Adrenal gland (tissue), 12 donors: ENCODE data around the gene UBA52. TPM values are rescaled to one million over a fixed set of nuclear protein-coding genes. Genes with fewer than 3 reads are reported as not detected.

Experiments
- DNase-seq, 7 donors: peaks; one replicate each; pipeline ENCODE4 v3.0.0-alpha.2; 2019 to 2020
- H3K27ac ChIP-seq, 5 donors: fragments of 200-600 bp; sonication (generic) in 4 of 5; 1 replicate in 3 of 5; 2 replicates in 2 of 5; pipeline versions ENCODE4 v1.5.1 to v1.8.0; 2016 to 2020; ENCODE audit warnings: mild to moderate bottlenecking in 1 of 5
- H3K27me3 ChIP-seq: fragments of 200-600 bp; 2 replicates; pipeline ENCODE4 v1.8.0; 2021
- H3K36me3 ChIP-seq, 2 donors: fragments of 200-600 bp; replicated peaks in 1 of 2; 1 replicate in 1 of 2; 2 replicates in 1 of 2; pipeline versions ENCODE4 v1.5.1 to v1.8.0; 2018 to 2022
- H3K4me1 ChIP-seq, 2 donors: fragments of 200-600 bp; replicated peaks in 1 of 2; 1 replicate in 1 of 2; 2 replicates in 1 of 2; pipeline versions ENCODE4 v1.5.1 to v1.8.0; 2018 to 2021
- H3K4me3 ChIP-seq, 4 donors: fragments of 200-600 bp; sonication (generic) in 3 of 4; one replicate each; pipeline ENCODE4 v1.5.1; 2016 to 2018
- H3K9me3 ChIP-seq, 3 donors: fragments of 200-600 bp; sonication (generic) in 1 of 3; replicated peaks in 1 of 3; 1 replicate in 2 of 3; 2 replicates in 1 of 3; pipeline versions ENCODE4 v1.5.1 to v1.8.0; 2016 to 2021
- POLR2A ChIP-seq, 2 donors: fragments of 450-650 bp; IDR thresholded peaks; one replicate each; pipeline ENCODE4 v1.6.1; 2017; ENCODE audit warnings: antibody characterized with exemption in 2 of 2, mild to moderate bottlenecking in 2 of 2, moderate library complexity in 1 of 2
- WGBS, 4 donors: extraction: QIAGEN DNeasy Blood & Tissue Kit in 2 of 4; methylation state at CpG; one replicate each; pipeline versions ENCODE4 v1.1.5 to v1.1.7; 2013 to 2017; 5-methylcytosine and 5-hydroxymethylcytosine counted together
- intact Hi-C, 2 donors: fragments of 100-400 bp; cut with DNase I; formaldehyde crosslinking; loops; one replicate each; pipeline versions ENCODE4 v1.14.1 to v1.15.0; 2022 to 2023
- polyA plus RNA-seq, 3 donors: library from polyadenylated mRNA; stranded (reverse); fragments of 200-250 nt in 2 of 3; fragments of 350-450 nt in 1 of 3; fragmentation: Illumina TruSeq in 1 of 3; extraction: RNeasy Lipid Tissue Mini Kit (QIAGEN cat#74804) in 1 of 3; gene quantifications; one replicate each; pipeline ENCODE4 v1.2.3, GENCODE V29; 2013 to 2014
- total RNA-seq, 9 donors: library from RNA; depleted of rRNA in 4 of 9; stranded (reverse); fragments of >200 nt in 4 of 9; fragments of 120-200 nt in 1 of 9; fragmentation: NEBNext Ultra II Directional in 1 of 9; extraction: Animal tissue kit (Norgen Biotek cat#: 25700) in 1 of 9; gene quantifications; one replicate each; pipeline versions ENCODE4 v1.1.0 to v1.2.4, GENCODE V29; 2013 to 2023
- TF ChIP-seq, protein P1 (sequence below), 6 experiments: fragments of 450-650 bp in 4 of 6; fragments of 200-600 bp in 2 of 6; sonication (generic) in 1 of 6; IDR thresholded peaks; 1 replicate in 5 of 6; 2 replicates in 1 of 6; pipeline versions ENCODE4 v1.5.1 to v1.8.0; 2016 to 2021; ENCODE audit warnings: antibody characterized with exemption in 6 of 6, mild to moderate bottlenecking in 2 of 6, moderate library complexity in 1 of 6
- donor health status: healthy with polysubstance abuse.
- donor health status: Bipolar disorder and iron deficiency.
- donor health status: DM: yes; HTN: yes; CAD: no.
- donor health status: DM: no; HTN: no; CAD: no.
- donor health status: DM: no; HTN: no; CAD: no.
- donor health status: DM: yes; HTN: yes; CAD: no.

The UBA52 gene
- total and polyA plus RNA-seq, 12 donors, result 781 to 1,900 (median 1,042) TPM

GRCh38 chr19:18618236-18618635, 46.6 kb downstream of the UBA52 start:
- DNase-seq, result no peak
- no peaks in the 10 kb centered on the region for H3K4me1 ChIP-seq
- H3K9me3 ChIP-seq, result no peaks in the 10 kb centered on the region
- no peak overlapping the region for H3K27ac ChIP-seq
- intact Hi-C loops, result no loop called here
- no peaks in the 10 kb centered on the region for H3K36me3 ChIP-seq
- WGBS, 4 donors, result 85 to 93% (median 91%) methylated on average over 4 to 13 of the region's 13 CpGs
- TF ChIP-seq, protein P1, sequence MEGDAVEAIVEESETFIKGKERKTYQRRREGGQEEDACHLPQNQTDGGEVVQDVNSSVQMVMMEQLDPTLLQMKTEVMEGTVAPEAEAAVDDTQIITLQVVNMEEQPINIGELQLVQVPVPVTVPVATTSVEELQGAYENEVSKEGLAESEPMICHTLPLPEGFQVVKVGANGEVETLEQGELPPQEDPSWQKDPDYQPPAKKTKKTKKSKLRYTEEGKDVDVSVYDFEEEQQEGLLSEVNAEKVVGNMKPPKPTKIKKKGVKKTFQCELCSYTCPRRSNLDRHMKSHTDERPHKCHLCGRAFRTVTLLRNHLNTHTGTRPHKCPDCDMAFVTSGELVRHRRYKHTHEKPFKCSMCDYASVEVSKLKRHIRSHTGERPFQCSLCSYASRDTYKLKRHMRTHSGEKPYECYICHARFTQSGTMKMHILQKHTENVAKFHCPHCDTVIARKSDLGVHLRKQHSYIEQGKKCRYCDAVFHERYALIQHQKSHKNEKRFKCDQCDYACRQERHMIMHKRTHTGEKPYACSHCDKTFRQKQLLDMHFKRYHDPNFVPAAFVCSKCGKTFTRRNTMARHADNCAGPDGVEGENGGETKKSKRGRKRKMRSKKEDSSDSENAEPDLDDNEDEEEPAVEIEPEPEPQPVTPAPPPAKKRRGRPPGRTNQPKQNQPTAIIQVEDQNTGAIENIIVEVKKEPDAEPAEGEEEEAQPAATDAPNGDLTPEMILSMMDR (IDR thresholded peaks at IDR 0.05), result no peak
- no peak for TF ChIP-seq POLR2A (IDR thresholded peaks at IDR 0.05)
- no peak overlapping the region for H3K4me3 ChIP-seq
- H3K27me3 ChIP-seq, result peaks cover 18% of the 10 kb centered on the region

DNA sequence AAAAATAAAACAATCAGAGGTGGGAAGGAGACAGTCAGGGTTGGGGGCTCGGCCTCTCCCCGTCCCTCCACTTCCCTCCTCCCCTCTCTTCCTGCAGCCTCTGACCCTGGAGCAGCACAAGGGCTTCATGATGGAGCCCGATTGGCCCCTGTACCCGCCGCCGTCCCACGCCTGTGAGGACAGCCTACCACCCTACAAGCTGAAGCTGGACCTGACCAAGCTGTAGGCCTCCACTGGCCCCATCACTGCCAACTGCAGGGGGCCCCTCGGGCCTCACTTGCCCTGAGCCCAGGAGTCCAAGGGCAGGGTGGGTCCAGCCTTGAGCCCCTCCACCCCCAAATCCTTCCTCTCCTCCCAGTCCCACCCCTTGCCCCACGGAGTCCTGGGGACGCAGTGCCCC, 48.7 kb downstream of the UBA52 start:
- DNase-seq, result no peak
- intact Hi-C loops, result no loop called here
- Histone ChIP-seq H3K27me3 (peaks cover under 1% of the 10 kb centered on the region), H3K27ac (no peak overlapping the region), H3K4me3 (no peak overlapping the region), H3K36me3 (no peaks in the 10 kb centered on the region), H3K9me3 (no peaks in the 10 kb centered on the region), H3K4me1 (no peaks in the 10 kb centered on the region)
- 83 to 87% (median 85%) methylated on average over 10 of the region's 10 CpGs for WGBS, 4 donors
- TF ChIP-seq, protein P1 (IDR thresholded peaks at IDR 0.05), result no peak

DNA sequence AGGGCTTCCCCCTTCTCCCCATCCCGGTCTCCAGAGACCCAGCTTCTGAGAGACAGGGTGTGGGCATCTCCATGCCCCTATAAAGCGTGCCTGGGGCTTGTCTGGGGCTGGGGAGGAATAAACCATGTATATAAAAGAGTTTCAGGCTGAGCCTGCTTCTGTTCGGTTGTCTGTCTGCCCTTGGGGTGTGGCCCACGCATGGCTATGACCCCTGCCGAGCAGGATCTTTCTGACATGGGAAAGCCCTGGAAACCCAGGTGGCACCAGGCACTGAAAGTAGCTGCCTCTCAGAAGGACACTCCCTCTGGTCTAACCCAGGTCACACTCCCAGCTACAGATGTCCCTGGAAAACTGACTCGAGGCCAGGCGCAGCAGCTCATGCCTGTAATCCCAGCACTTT, 49.2 kb downstream of the UBA52 start:
- H3K27ac ChIP-seq, result no peak overlapping the region
- no peaks in the 10 kb centered on the region for H3K36me3 ChIP-seq
- intact Hi-C loops, result no loop called here
- no peaks in the 10 kb centered on the region for H3K9me3 ChIP-seq
- H3K4me3 ChIP-seq, result no peak overlapping the region
- 74 to 78% (median 76%) methylated on average over 7 of the region's 7 CpGs for WGBS, 4 donors
- no peaks in the 10 kb centered on the region for H3K4me1 ChIP-seq
- no peak for DNase-seq
- H3K27me3 ChIP-seq, result no peaks in the 10 kb centered on the region
- TF ChIP-seq POLR2A (IDR thresholded peaks at IDR 0.05), result no peak
- TF ChIP-seq, protein P1 (IDR thresholded peaks at IDR 0.05), result no peak

DNA sequence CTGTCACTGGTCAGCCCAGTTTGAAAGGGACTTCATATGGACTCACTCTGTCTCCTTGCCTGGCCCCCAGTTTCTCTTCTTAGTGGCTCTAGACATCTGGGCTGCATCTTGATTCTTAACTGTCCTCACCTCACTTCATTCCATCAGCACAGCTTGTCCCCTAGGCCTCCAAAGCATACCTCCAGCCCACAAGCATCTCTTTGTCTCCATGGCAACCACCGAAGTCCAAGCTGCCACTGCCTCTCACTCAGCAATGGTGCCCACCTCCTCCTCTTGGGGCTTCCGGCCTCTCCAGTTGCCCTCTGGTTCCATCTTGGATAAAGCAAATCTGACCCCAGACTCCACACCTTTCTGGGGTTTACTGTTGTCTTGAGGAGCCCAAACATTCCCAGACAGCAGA, 55.2 kb downstream of the UBA52 start:
- 77 to 85% (median 81%) methylated on average over 2 of the region's 2 CpGs for WGBS, 4 donors
- Histone ChIP-seq H3K36me3 (no peaks in the 10 kb centered on the region), H3K27me3 (no peaks in the 10 kb centered on the region), H3K9me3 (no peaks in the 10 kb centered on the region), H3K4me3 (no peak overlapping the region), H3K4me1 (no peaks in the 10 kb centered on the region), H3K27ac (no peak overlapping the region)
- TF ChIP-seq POLR2A (IDR thresholded peaks at IDR 0.05), result no peak
- TF ChIP-seq, protein P1 (IDR thresholded peaks at IDR 0.05), result no peak
- intact Hi-C loops, result no loop called here
- no peak for DNase-seq

Other genes starting within 250 kb of the UBA52 start
- gene LSM4, start 248.8 kb upstream of the UBA52 start, total RNA-seq, result 100 to 1,000 TPM; 107 to 290 (median 169) TPM
- 100 to 1,000 TPM; 105 to 195 (median 120) TPM for gene LSM4, start 248.8 kb upstream of the UBA52 start, polyA plus RNA-seq
- gene PGPEP1, start 231.3 kb upstream of the UBA52 start, total RNA-seq, result 10 to 100 TPM; 19.0 to 89.2 (median 58.5) TPM
- 10 to 100 TPM; 20.3 to 46.1 (median 21.1) TPM for gene PGPEP1, start 231.3 kb upstream of the UBA52 start, polyA plus RNA-seq
- gene GDF15, start 185.7 kb upstream of the UBA52 start, total RNA-seq, result 10 to 100 TPM in 4 of 9 donors, 1 to 10 TPM in 4, under 1 TPM in 1; 0.90 to 29.2 (median 6.2) TPM
- 1 to 10 TPM in 2 of 3 donors, under 1 TPM in 1; 0.33 to 5.3 (median 2.6) TPM for gene GDF15, start 185.7 kb upstream of the UBA52 start, polyA plus RNA-seq
- 10 to 100 TPM in 7 of 9 donors, 1 to 10 TPM in 2; 1.5 to 38.2 (median 21.6) TPM for gene LRRC25, start 174.2 kb upstream of the UBA52 start, total RNA-seq
- gene LRRC25, start 174.2 kb upstream of the UBA52 start, polyA plus RNA-seq, result 10 to 100 TPM in 1 of 3 donors, 1 to 10 TPM in 2; 5.1 to 18.4 (median 8.5) TPM
- gene SSBP4, start 152.5 kb upstream of the UBA52 start, total RNA-seq, result 100 to 1,000 TPM in 1 of 9 donors, 10 to 100 TPM in 8; 38.9 to 119 (median 69.9) TPM
- 100 to 1,000 TPM in 2 of 3 donors, 1 to 10 TPM in 1; 9.1 to 160 (median 136) TPM for gene SSBP4, start 152.5 kb upstream of the UBA52 start, polyA plus RNA-seq
- gene ISYNA1, start 133.7 kb upstream of the UBA52 start, total RNA-seq, result 100 to 1,000 TPM in 3 of 9 donors, 10 to 100 TPM in 6; 32.3 to 211 (median 66.0) TPM
- 100 to 1,000 TPM in 2 of 3 donors, 1 to 10 TPM in 1; 3.2 to 313 (median 125) TPM for gene ISYNA1, start 133.7 kb upstream of the UBA52 start, polyA plus RNA-seq
- 10 to 100 TPM in 7 of 9 donors, 1 to 10 TPM in 2; 3.6 to 28.3 (median 14.2) TPM for gene ELL, start 49.8 kb upstream of the UBA52 start, total RNA-seq
- 10 to 100 TPM in 1 of 3 donors, 1 to 10 TPM in 2; 1.8 to 14.3 (median 9.1) TPM for gene ELL, start 49.8 kb upstream of the UBA52 start, polyA plus RNA-seq
- gene FKBP8, start 28.3 kb upstream of the UBA52 start, total RNA-seq, result 100 to 1,000 TPM; 128 to 463 (median 261) TPM
- gene FKBP8, start 28.3 kb upstream of the UBA52 start, polyA plus RNA-seq, result 100 to 1,000 TPM in 2 of 3 donors, 10 to 100 TPM in 1; 26.3 to 816 (median 417) TPM
- gene KXD1, start 14.0 kb upstream of the UBA52 start, total RNA-seq, result 100 to 1,000 TPM in 3 of 9 donors, 10 to 100 TPM in 6; 57.7 to 165 (median 83.3) TPM
- gene KXD1, start 14.0 kb upstream of the UBA52 start, polyA plus RNA-seq, result 100 to 1,000 TPM in 1 of 3 donors, 10 to 100 TPM in 2; 74.2 to 120 (median 79.4) TPM
- gene REX1BD, start 16.9 kb downstream of the UBA52 start, total RNA-seq, result 100 to 1,000 TPM in 3 of 9 donors, 10 to 100 TPM in 6; 56.1 to 268 (median 89.4) TPM
- 100 to 1,000 TPM in 2 of 3 donors, 1 to 10 TPM in 1; 8.8 to 156 (median 148) TPM for gene REX1BD, start 16.9 kb downstream of the UBA52 start, polyA plus RNA-seq
- gene CRLF1, start 34.9 kb downstream of the UBA52 start, total RNA-seq, result 100 to 1,000 TPM in 1 of 9 donors, 10 to 100 TPM in 5, 1 to 10 TPM in 2, under 1 TPM in 1; 0.44 to 111 (median 15.0) TPM
- gene CRLF1, start 34.9 kb downstream of the UBA52 start, polyA plus RNA-seq, result 10 to 100 TPM in 2 of 3 donors, 1 to 10 TPM in 1; 5.7 to 80.0 (median 51.2) TPM
- 10 to 100 TPM in 2 of 9 donors, 1 to 10 TPM in 6, under 1 TPM in 1; 0.89 to 13.9 (median 5.2) TPM for gene TMEM59L, start 41.0 kb downstream of the UBA52 start, total RNA-seq
- 10 to 100 TPM in 1 of 3 donors, 1 to 10 TPM in 2; 1.9 to 14.5 (median 5.5) TPM for gene TMEM59L, start 41.0 kb downstream of the UBA52 start, polyA plus RNA-seq
- 10 to 100 TPM in 3 of 9 donors, 1 to 10 TPM in 6; 1.4 to 15.2 (median 9.0) TPM for gene KLHL26, start 65.2 kb downstream of the UBA52 start, total RNA-seq
- gene KLHL26, start 65.2 kb downstream of the UBA52 start, polyA plus RNA-seq, result 1 to 10 TPM; 1.7 to 5.1 (median 3.7) TPM
- 10 to 100 TPM in 6 of 9 donors, 1 to 10 TPM in 3; 3.1 to 22.5 (median 10.2) TPM for gene CRTC1, start 111.8 kb downstream of the UBA52 start, total RNA-seq
- 10 to 100 TPM in 2 of 3 donors, 1 to 10 TPM in 1; 4.6 to 38.1 (median 18.1) TPM for gene CRTC1, start 111.8 kb downstream of the UBA52 start, polyA plus RNA-seq
- gene COMP, start 219.4 kb downstream of the UBA52 start, total RNA-seq, result under 1 TPM in 1 of 9 donors, not detected in 8; 0.11 TPM
- gene COMP, start 219.4 kb downstream of the UBA52 start, polyA plus RNA-seq, result under 1 TPM in 2 of 3 donors, not detected in 1; 0.16 to 0.17 TPM